ENCODE data around the gene CCZ1. TPM values are rescaled to one million over a fixed set of nuclear protein-coding genes. Genes with fewer than 3 reads are reported as not detected.

CCZ1 gene
- total and polyA plus RNA-seq, 2 of the 8 experiments (the other 6 are each of a cell fraction or from before 2014, with no cell fraction given), result 56.3 to 150 TPM

- TF ChIP-seq JUN (IDR thresholded peaks at IDR 0.05; ENCODE audit: low read depth, low read length) (no peak), RAD21 (IDR thresholded peaks at IDR 0.05 in 1 of 2, conservative IDR thresholded peaks at IDR 0.05 in 1 of 2; ENCODE audit: low read depth in 2 of 2, low read length in 2 of 2) (no peak), KDM4A (IDR thresholded peaks at IDR 0.05; ENCODE audit: low read depth, low read length, severe bottlenecking) (no peak)
Observed at GRCh38 chr7:5869691-5870090, 28.8 kb upstream of the CCZ1 start (continued).

All from H1 (cell line).